ENCODE measurements around the gene SPATA16. TPM values are rescaled to one million over a fixed set of nuclear protein-coding genes. Genes with fewer than 3 reads are reported as not detected.
"Not testable (repeated sequence)": the region's sequence is repeated elsewhere in the genome, so short reads cannot be mapped to it uniquely, and the experiment has no call there.

The SPATA16 gene
- total and polyA plus RNA-seq, 7 donors = not detected

- ATAC-seq = no peak
- TF ChIP-seq CTCF (IDR thresholded peaks at IDR 0.05) = no peak
- Histone ChIP-seq H3K27ac (no peak overlapping the region), H3K4me1 (no peaks in the 10 kb centered on the region), H3K27me3 (ENCODE audit: insufficient read depth in 3 of 3, low read length in 2 of 3) (no peaks in the 10 kb centered on the region), H3K36me3 (ENCODE audit: insufficient read depth in 1 of 2, low read depth in 1 of 2) (no peaks in the 10 kb centered on the region), H3K4me3 (no peak overlapping the region), H3K9me3 (no peaks in the 10 kb centered on the region)
- intact Hi-C loops (cut with DNase I) = no loop called here
- DNase-seq = no peak
- 85 to 90% (median 85%) methylated on average over 2 of the region's 2 CpGs for WGBS, 3 donors
These were observed 172.4 kb downstream of the SPATA16 start for GRCh38 chr3:172968646-172969045.

GRCh38 chr3:172965256-172965655 lies 175.8 kb downstream of the SPATA16 start:
- no peaks in the 10 kb centered on the region for H3K9me3 ChIP-seq
- no peak overlapping the region for H3K27ac ChIP-seq
- no peak overlapping the region for H3K4me3 ChIP-seq
- no peaks in the 10 kb centered on the region for H3K4me1 ChIP-seq
- WGBS, 3 donors = 82 to 85% (median 85%) methylated on average over 2 of the region's 2 CpGs
- TF ChIP-seq CTCF (IDR thresholded peaks at IDR 0.05) = no peak
- intact Hi-C loops (cut with DNase I) = no loop called here
- H3K36me3 ChIP-seq (ENCODE audit: insufficient read depth in 1 of 2, low read depth in 1 of 2) = no peaks in the 10 kb centered on the region
- no peak for ATAC-seq
- no peak for DNase-seq
- no peaks in the 10 kb centered on the region for H3K27me3 ChIP-seq (ENCODE audit: insufficient read depth in 3 of 3, low read length in 2 of 3)

- WGBS, 3 donors = 75 to 89% (median 78%) methylated on average over 3 of the region's 3 CpGs
- not testable (repeated sequence) for DNase-seq
These were observed 180.3 kb downstream of the SPATA16 start for GRCh38 chr3:172960626-172961182.

GRCh38 chr3:172958565-172958964 lies 182.5 kb downstream of the SPATA16 start:
- 95 to 100% (median 96%) methylated on average over 2 of the region's 2 CpGs for WGBS, 3 donors

More at GRCh38 chr3:172960626-172961182, 180.3 kb downstream of the SPATA16 start:
- H3K4me1 ChIP-seq; H3K36me3 ChIP-seq (ENCODE audit: insufficient read depth in 1 of 2, low read depth in 1 of 2); H3K9me3 ChIP-seq; H3K27me3 ChIP-seq (ENCODE audit: insufficient read depth in 3 of 3, low read length in 2 of 3); H3K27ac ChIP-seq; H3K4me3 ChIP-seq; intact Hi-C loops (cut with DNase I); ATAC-seq: not testable (repeated sequence)

GRCh38 chr3:172953571-172953970 lies 187.5 kb downstream of the SPATA16 start:
- Histone ChIP-seq H3K4me3 (no peak overlapping the region), H3K27me3 (ENCODE audit: insufficient read depth in 3 of 3, low read length in 2 of 3) (no peaks in the 10 kb centered on the region), H3K36me3 (ENCODE audit: insufficient read depth in 1 of 2, low read depth in 1 of 2) (no peaks in the 10 kb centered on the region), H3K27ac (no peak overlapping the region), H3K9me3 (no peaks in the 10 kb centered on the region), H3K4me1 (no peaks in the 10 kb centered on the region)
- TF ChIP-seq CTCF (IDR thresholded peaks at IDR 0.05) = no peak
- intact Hi-C loops (cut with DNase I) = no loop called here
- DNase-seq (no peak), ATAC-seq (no peak)
- WGBS, 3 donors = 66 to 84% (median 75%) methylated on average over 2 of the region's 2 CpGs

More at GRCh38 chr3:172958565-172958964, 182.5 kb downstream of the SPATA16 start:
- H3K27ac ChIP-seq = no peak overlapping the region
- intact Hi-C loops (cut with DNase I) = no loop called here
- H3K36me3 ChIP-seq (ENCODE audit: insufficient read depth in 1 of 2, low read depth in 1 of 2) = no peaks in the 10 kb centered on the region
- no peak for ATAC-seq
- TF ChIP-seq CTCF (IDR thresholded peaks at IDR 0.05) = no peak
- H3K9me3 ChIP-seq = no peaks in the 10 kb centered on the region
- DNase-seq = no peak
- no peaks in the 10 kb centered on the region for H3K4me1 ChIP-seq
- H3K27me3 ChIP-seq (ENCODE audit: insufficient read depth in 3 of 3, low read length in 2 of 3) = no peaks in the 10 kb centered on the region
- H3K4me3 ChIP-seq = no peak overlapping the region
